SK-N-SH (cell line): ENCODE data around the gene UBQLN3. TPM values are rescaled to one million over a fixed set of nuclear protein-coding genes. Genes with fewer than 3 reads are reported as not detected.

Experiments used
- CTCF ChIA-PET: fragments of 300-600, 350-600 bp; formaldehyde crosslinking; extraction: SDS; loops from one replicate; lab custom pipeline; 2021; lab: Yijun Ruan, JAX
- POLR2A ChIA-PET: fragments of 350-600 bp; sonication (Branson Sonifier 250); formaldehyde crosslinking; extraction: SDS; loops from one replicate; lab custom pipeline; 2020; ENCODE audit warnings: antibody characterized with exemption, inconsistent platforms; lab: Yijun Ruan, JAX
- DNase-seq: peaks from one replicate; pipeline ENCODE4 v3.0.0; 2012
- H2AFZ ChIP-seq: fragments of 200-600 bp; sonication (generic); 2 replicates; pipeline ENCODE4 v1.8.1; 2016; ENCODE audit warnings: antibody characterized with exemption, mild to moderate bottlenecking, low read depth
- H3F3A ChIP-seq: fragments of 200-600 bp; sonication (generic); replicated peaks from 2 replicates; pipeline ENCODE3; 2016; ENCODE audit warnings: antibody characterized with exemption, mild to moderate bottlenecking; ENCODE audit not compliant: insufficient read depth
- H3K27ac ChIP-seq, 2 experiments: fragments of 200-500 bp in 1 of 2; fragments of 200-600 bp in 1 of 2; sonication (Bioruptor generic) in 1 of 2; sonication (generic), shearing (Covaris generic) in 1 of 2; 2 replicates each; pipeline versions ENCODE4 v1.5.1 to v1.6.1; 2014 to 2016; ENCODE audit warnings: low read depth in 2 of 2, inconsistent platforms in 1 of 2, low read length in 1 of 2, mild to moderate bottlenecking in 1 of 2, mixed read lengths in 1 of 2
- H3K27me3 ChIP-seq: fragments of 200-600 bp; sonication (generic), shearing (Covaris generic); 2 replicates; pipeline ENCODE4 v1.6.1; 2016; ENCODE audit warnings: mixed run types; ENCODE audit not compliant: insufficient read depth
- H3K36me3 ChIP-seq, 2 experiments: fragments of 200-500 bp in 1 of 2; fragments of 200-600 bp in 1 of 2; sonication (Bioruptor generic) in 1 of 2; sonication (generic) in 1 of 2; replicated peaks in 1 of 2; 2 replicates each; pipeline versions ENCODE3 to v1.5.1; 2014 to 2016; ENCODE audit warnings: low read length in 1 of 2, mild to moderate bottlenecking in 1 of 2; ENCODE audit not compliant: insufficient read depth in 2 of 2, control insufficient read depth in 1 of 2
- H3K4me1 ChIP-seq, 2 experiments: fragments of 200-500 bp in 1 of 2; fragments of 200-600 bp in 1 of 2; sonication (Bioruptor generic) in 1 of 2; sonication (generic), shearing (Covaris generic) in 1 of 2; 2 replicates each; pipeline versions ENCODE4 v1.5.1 to v1.6.1; 2014 to 2016; ENCODE audit warnings: low read depth in 1 of 2, low read length in 1 of 2, mixed run types in 1 of 2; ENCODE audit not compliant: insufficient read depth in 2 of 2, control insufficient read depth in 1 of 2
- H3K4me2 ChIP-seq: fragments of 200-600 bp; sonication (generic), shearing (Covaris generic); 2 replicates; pipeline ENCODE4 v1.6.1; 2017; ENCODE audit warnings: mixed run types
- H3K4me3 ChIP-seq, 2 experiments: fragments of 200-500 bp in 1 of 2; fragments of 200-600 bp in 1 of 2; sonication (Bioruptor generic) in 1 of 2; sonication (generic), shearing (Covaris generic) in 1 of 2; 2 replicates each; pipeline versions ENCODE4 v1.5.1 to v1.8.1; 2014 to 2016; ENCODE audit warnings: low read depth in 2 of 2, inconsistent platforms in 1 of 2, low read length in 1 of 2, mild to moderate bottlenecking in 1 of 2, mixed read lengths in 1 of 2, moderate library complexity in 1 of 2
- H3K79me2 ChIP-seq: fragments of 200-600 bp; sonication (generic); 2 replicates; pipeline ENCODE4 v1.8.1; 2017; ENCODE audit warnings: mild to moderate bottlenecking; ENCODE audit not compliant: insufficient read depth
- H3K9ac ChIP-seq: fragments of 200-600 bp; sonication (generic); 2 replicates; pipeline ENCODE4 v1.6.1; 2017; ENCODE audit warnings: mixed run types
- H3K9me2 ChIP-seq: fragments of 200-600 bp; sonication (generic); 2 replicates; pipeline ENCODE4 v1.6.1; 2017; ENCODE audit warnings: mixed run types
- H3K9me3 ChIP-seq: fragments of 200-600 bp; sonication (generic); 2 replicates; pipeline ENCODE4 v1.6.1; 2017; ENCODE audit warnings: mixed run types, mild to moderate bottlenecking, moderate library complexity
- H4K20me1 ChIP-seq: fragments of 200-600 bp; sonication (generic); 2 replicates; pipeline ENCODE4 v1.6.1; 2017; ENCODE audit warnings: mild to moderate bottlenecking, mixed run types; ENCODE audit not compliant: insufficient read depth
- CHD2 ChIP-seq: fragments of 150-350 bp; IDR thresholded peaks from 2 replicates; pipeline ENCODE4 v1.6.1; 2018; ENCODE audit warnings: low read length; ENCODE audit not compliant: partially characterized antibody
- EZH2phosphoT487 ChIP-seq: fragments of 200-600 bp; sonication (generic); IDR thresholded peaks from 2 replicates; pipeline ENCODE4 v1.6.1; 2017; ENCODE audit warnings: low read depth, mixed run types, mild to moderate bottlenecking, antibody characterized with exemption, moderate library complexity, borderline replicate concordance
- FOXJ3 ChIP-seq: sonication (generic); formaldehyde crosslinking; IDR thresholded peaks from 2 replicates; pipeline ENCODE4 v1.5.1; 2020; ENCODE audit warnings: mild to moderate bottlenecking, missing genetic modification reagents
- GABPA ChIP-seq: IDR thresholded peaks from 2 replicates; pipeline ENCODE4 v1.4.0; 2012; ENCODE audit warnings: low read depth, mild to moderate bottlenecking
- IRF3 ChIP-seq: fragments of 150-350 bp; IDR thresholded peaks from 2 replicates; pipeline ENCODE4 v1.6.1; 2016; ENCODE audit warnings: mild to moderate bottlenecking, low read depth, low read length
- MAX ChIP-seq: IDR thresholded peaks from 2 replicates; pipeline ENCODE4 v1.4.0; 2012; ENCODE audit warnings: low read depth
- MXI1 ChIP-seq: IDR thresholded peaks from 2 replicates; pipeline ENCODE4 v1.6.1; 2012; ENCODE audit warnings: mild to moderate bottlenecking, low read depth, low read length, improper control_type of control experiment
- POLR2AphosphoS5 ChIP-seq: IDR thresholded peaks from 2 replicates; pipeline ENCODE4 v1.6.1; 2012; ENCODE audit warnings: low read depth, low read length
- RAD21 ChIP-seq: IDR thresholded peaks from 2 replicates; pipeline ENCODE4 v1.6.1; 2012; ENCODE audit warnings: mild to moderate bottlenecking, low read length
- RCOR1 ChIP-seq: fragments of 150-350 bp; IDR thresholded peaks from 2 replicates; pipeline ENCODE4 v1.6.1; 2017; ENCODE audit warnings: antibody characterized with exemption, low read length
- RXRA ChIP-seq: IDR thresholded peaks from 2 replicates; pipeline ENCODE4 v1.4.0; 2012; ENCODE audit warnings: low read depth, mild to moderate bottlenecking, borderline replicate concordance
- SIN3A ChIP-seq: IDR thresholded peaks from 2 replicates; pipeline ENCODE4 v1.6.1; 2012; ENCODE audit warnings: low read depth, mild to moderate bottlenecking, low read length, moderate library complexity, borderline replicate concordance
- TCF12 ChIP-seq: IDR thresholded peaks from 2 replicates; pipeline ENCODE4 v1.4.0; 2012
- USF1 ChIP-seq: IDR thresholded peaks from 2 replicates; pipeline ENCODE4 v1.4.0; 2012; ENCODE audit warnings: low read depth, borderline replicate concordance
- WGBS: methylation state at CpG from one replicate; pipeline ENCODE4 v1.1.6; 2017; ENCODE audit warnings: low lambda C conversion rate; 5-methylcytosine and 5-hydroxymethylcytosine counted together
- polyA plus RNA-seq, 3 experiments: library from polyadenylated mRNA; depleted of rRNA; stranded (reverse); fragments of >200 nt; gene quantifications; 2 replicates each; pipeline ENCODE4 v1.2.3, GENCODE V29; 2012

UBQLN3 gene
- polyA plus RNA-seq, 1 of the 3 experiments (the other 2 are of a cell fraction), result not detected

GRCh38 chr11:5500393-5500801, 9.4 kb downstream of the UBQLN3 start:
- H3K79me2 ChIP-seq, result no peaks in the 10 kb centered on the region
- H3F3A ChIP-seq, result no peaks in the 10 kb centered on the region
- no peaks in the 10 kb centered on the region for H3K9me3 ChIP-seq
- no peak overlapping the region for H3K9ac ChIP-seq
- no peak for DNase-seq
- H4K20me1 ChIP-seq, result no peaks in the 10 kb centered on the region
- H3K36me3 ChIP-seq, result no peaks in the 10 kb centered on the region
- POLR2A ChIA-PET, result no interaction called here
- CTCF ChIA-PET, result interaction anchor here (1.0 kb wide), 1 partner anchor 863 kb away, joined by 4 read pairs; no protein-coding TSS in a partner anchor
- H2AFZ ChIP-seq, result no peak overlapping the region
- H3K4me3 ChIP-seq, result no peak overlapping the region
- H3K27ac ChIP-seq, result no peak overlapping the region
- no peak overlapping the region for H3K4me2 ChIP-seq
- H3K4me1 ChIP-seq, result no peaks in the 10 kb centered on the region
- no peaks in the 10 kb centered on the region for H3K27me3 ChIP-seq
- no peaks in the 10 kb centered on the region for H3K9me2 ChIP-seq
- WGBS, result no CpG with 5 or more reads among the region's 6 CpGs
- TF ChIP-seq CHD2 (no peak), RXRA (no peak), USF1 (no peak), GABPA (no peak), TCF12 (no peak), SIN3A (no peak), RAD21 (no peak), MAX (no peak), POLR2AphosphoS5 (no peak), FOXJ3 (CRISPR knock-in tag) (no peak), IRF3 (no peak), MXI1 (no peak), EZH2phosphoT487 (no peak), RCOR1 (no peak)

- H3F3A ChIP-seq, result no peaks in the 10 kb centered on the region
- no peak overlapping the region for H2AFZ ChIP-seq
- H3K36me3 ChIP-seq, result no peaks in the 10 kb centered on the region
- no peaks in the 10 kb centered on the region for H3K27me3 ChIP-seq
- no peaks in the 10 kb centered on the region for H3K9me3 ChIP-seq
- TF ChIP-seq FOXJ3 (CRISPR knock-in tag) (no peak), RXRA (no peak), MXI1 (no peak)
- H3K4me1 ChIP-seq, result no peaks in the 10 kb centered on the region
- no peak overlapping the region for H3K4me3 ChIP-seq
- H3K9ac ChIP-seq, result no peak overlapping the region
- ChIA-PET POLR2A (no interaction called here), CTCF (interaction anchor here (1.0 kb wide), 1 partner anchor 863 kb away, joined by 4 read pairs; no protein-coding TSS in a partner anchor)
- 0% methylated on average over 2 of the region's 2 CpGs for WGBS
- no peaks in the 10 kb centered on the region for H3K9me2 ChIP-seq
- H3K79me2 ChIP-seq, result no peaks in the 10 kb centered on the region
- DNase-seq, result no peak
- H3K4me2 ChIP-seq, result no peak overlapping the region
- H4K20me1 ChIP-seq, result no peaks in the 10 kb centered on the region
- H3K27ac ChIP-seq, result no peak overlapping the region
Observed at GRCh38 chr11:5499671-5500070, 10.1 kb downstream of the UBQLN3 start.
